Right lobe of liver (tissue), 6 donors: ENCODE measurements around the gene USP22. TPM values are rescaled to one million over a fixed set of nuclear protein-coding genes. Genes with fewer than 3 reads are reported as not detected.
A peak's percentile ranks its signal among the peaks of the same experiment; 100 is the strongest.

Experiments
- ATAC-seq, 4 donors: fragments of 200-7000 bp; cut with Tn5 transposase; one replicate each; pipeline ENCODE4 v1.9.1; 2020; ENCODE audit warnings: mild to moderate bottlenecking in 4 of 4, moderate library complexity in 4 of 4
- DNase-seq, 3 donors: peaks; one replicate each; pipeline ENCODE4 v3.0.0-alpha.2; 2020
- H3K27ac ChIP-seq, 3 donors: fragments of 200-600 bp; one replicate each; pipeline ENCODE4 v1.8.0; 2022
- H3K27me3 ChIP-seq, 2 donors: fragments of 200-600 bp; one replicate each; pipeline ENCODE4 v1.8.0; 2022
- H3K36me3 ChIP-seq, 4 donors: fragments of 200-600 bp; sonication (generic) in 1 of 4; one replicate each; pipeline versions ENCODE4 v1.5.1 to v1.8.0; 2017 to 2022; ENCODE audit warnings: control low read depth in 1 of 4
- H3K4me1 ChIP-seq, 4 donors: fragments of 200-600 bp; sonication (generic) in 1 of 4; one replicate each; pipeline versions ENCODE4 v1.5.1 to v1.8.0; 2017 to 2022; ENCODE audit warnings: control low read depth in 1 of 4
- H3K4me3 ChIP-seq, 3 donors: fragments of 200-600 bp; one replicate each; pipeline ENCODE4 v1.8.0; 2022
- H3K9me3 ChIP-seq, 4 donors: fragments of 200-600 bp; sonication (generic) in 1 of 4; one replicate each; pipeline versions ENCODE4 v1.5.1 to v1.8.0; 2017 to 2022; ENCODE audit warnings: control low read depth in 1 of 4
- CTCF ChIP-seq, 4 donors: fragments of 200-600 bp in 3 of 4; fragments of 450-650 bp in 1 of 4; IDR thresholded peaks; one replicate each; pipeline versions ENCODE4 v1.5.1 to v1.8.0; 2016 to 2022; ENCODE audit warnings: antibody characterized with exemption in 4 of 4, mild to moderate bottlenecking in 2 of 4
- POLR2A ChIP-seq: fragments of 450-650 bp; IDR thresholded peaks from one replicate; pipeline ENCODE4 v1.6.1; 2017; ENCODE audit warnings: antibody characterized with exemption, mild to moderate bottlenecking
- WGBS: methylation state at CpG from one replicate; pipeline ENCODE4 v1.1.6; 2018; ENCODE audit warnings: low coverage, low lambda C conversion rate; ENCODE audit not compliant: insufficient coverage; ENCODE audit errors: missing lambda C conversion rate; 5-methylcytosine and 5-hydroxymethylcytosine counted together
- intact Hi-C, 2 donors: fragments of 100-400 bp; cut with DNase I; formaldehyde crosslinking; loops; one replicate each; pipeline versions ENCODE4 v1.11.2 to v1.14.1; 2022
- total RNA-seq, 6 experiments: library from RNA; depleted of rRNA in 2 of 6; stranded (reverse); fragments of >200 nt in 2 of 6; fragmentation: NEBNext Ultra II Directional in 3 of 6; extraction: Animal tissue kit (Norgen Biotek cat#: 25700) in 3 of 6; gene quantifications; one replicate each; pipeline versions ENCODE4 v1.1.0 to v1.2.4, GENCODE V29; 2016 to 2023
- donor health status: DM: no; HTN: yes; CAD: no.
- donor health status: DM: no; HTN: no; CAD: no.
- donor health status: DM: no; HTN: no; CAD: no.
- donor health status: DM: no; HTN: yes; CAD: no.
- donor health status: DM: no; HTN: yes; CAD: no.

The USP22 gene
- total RNA-seq, 6 experiments from 2014 or later = 69.8 to 81.2 (median 77.7) TPM

GRCh38 chr17:21030375-21030774 lies 12.4 kb downstream of the USP22 start:
- Histone ChIP-seq H3K27ac (no peak overlapping the region), H3K4me1 (peaks cover 0 to 41% (median 17%) of the 10 kb centered on the region in 4 donors), H3K9me3 (no peaks in the 10 kb centered on the region), H3K36me3 (peaks cover 5 to 30% (median 17%) of the 10 kb centered on the region in 4 donors), H3K27me3 (no peaks in the 10 kb centered on the region), H3K4me3 (no peak overlapping the region)
- TF ChIP-seq CTCF (IDR thresholded peaks at IDR 0.05) (no peak), POLR2A (no peak)
- DNase-seq (peak in 1 of 3 donors; percentile 23), ATAC-seq (no peak)
- intact Hi-C loops = no loop called here
- 83% methylated on average over 7 of the region's 7 CpGs for WGBS

- no peak overlapping the region for H3K4me3 ChIP-seq
- no peak for TF ChIP-seq CTCF (IDR thresholded peaks at IDR 0.05)
- TF ChIP-seq POLR2A = no peak
- ATAC-seq (peak in 1 of 4 donors; percentile 23), DNase-seq (peak in 1 of 3 donors; percentile 8)
- 19% methylated on average over 2 of the region's 2 CpGs for WGBS
- H3K4me1 ChIP-seq = peaks cover 0 to 33% (median 12%) of the 10 kb centered on the region in 4 donors
- H3K27ac ChIP-seq = peak overlapping the region in 1 of 3 donors; percentile 52
- H3K9me3 ChIP-seq = no peaks in the 10 kb centered on the region
- intact Hi-C loops = no loop called here
- H3K36me3 ChIP-seq = peaks cover 5 to 38% (median 21%) of the 10 kb centered on the region in 4 donors
- H3K27me3 ChIP-seq = no peaks in the 10 kb centered on the region
Observed at GRCh38 chr17:21029515-21029914, 13.3 kb downstream of the USP22 start.

- intact Hi-C loops = no loop called here
- peak; percentile 32 to 90 (median 50) for ATAC-seq
- no peaks in the 10 kb centered on the region for H3K9me3 ChIP-seq
- no peak overlapping the region for H3K4me3 ChIP-seq
- TF ChIP-seq CTCF (IDR thresholded peaks at IDR 0.05) (no peak), POLR2A (no peak)
- WGBS = 7% methylated on average over 7 of the region's 7 CpGs
- H3K27me3 ChIP-seq = no peaks in the 10 kb centered on the region
- peak in 2 of 3 donors; percentile 23 to 54 for DNase-seq
- H3K27ac ChIP-seq = peak overlapping the region in 1 of 3 donors; percentile 52
- peaks cover 0 to 30% (median 10%) of the 10 kb centered on the region in 4 donors for H3K4me1 ChIP-seq
- peaks cover 5 to 42% (median 22%) of the 10 kb centered on the region in 4 donors for H3K36me3 ChIP-seq
Observed at GRCh38 chr17:21029036-21029435, 13.8 kb downstream of the USP22 start.

- WGBS = 76% methylated on average over 12 of the region's 13 CpGs
- no peak overlapping the region for H3K4me3 ChIP-seq
- TF ChIP-seq CTCF (IDR thresholded peaks at IDR 0.05) (no peak), POLR2A (no peak)
- H3K4me1 ChIP-seq = peaks cover 0 to 25% (median 8%) of the 10 kb centered on the region in 4 donors
- no peaks in the 10 kb centered on the region for H3K9me3 ChIP-seq
- no peak overlapping the region for H3K27ac ChIP-seq
- H3K27me3 ChIP-seq = no peaks in the 10 kb centered on the region
- intact Hi-C loops = no loop called here
- H3K36me3 ChIP-seq = peaks cover 5 to 50% (median 23%) of the 10 kb centered on the region in 4 donors
- ATAC-seq (no peak), DNase-seq (peak in 1 of 3 donors; percentile 16)
Observed at GRCh38 chr17:21028192-21028591, 14.6 kb downstream of the USP22 start.
